Activated effector memory CD4-positive, alpha-beta T cell treated with anti-CD3 and anti-CD28 coated beads, Interleukin-2, amount 50 U/mL, for 16 hours (primary cell): ENCODE results near the gene ALCAM.

Experiments
- DNase-seq: peaks from one replicate; pipeline ENCODE4 v3.0.0-alpha.2; 2020

The ALCAM gene

DNA sequence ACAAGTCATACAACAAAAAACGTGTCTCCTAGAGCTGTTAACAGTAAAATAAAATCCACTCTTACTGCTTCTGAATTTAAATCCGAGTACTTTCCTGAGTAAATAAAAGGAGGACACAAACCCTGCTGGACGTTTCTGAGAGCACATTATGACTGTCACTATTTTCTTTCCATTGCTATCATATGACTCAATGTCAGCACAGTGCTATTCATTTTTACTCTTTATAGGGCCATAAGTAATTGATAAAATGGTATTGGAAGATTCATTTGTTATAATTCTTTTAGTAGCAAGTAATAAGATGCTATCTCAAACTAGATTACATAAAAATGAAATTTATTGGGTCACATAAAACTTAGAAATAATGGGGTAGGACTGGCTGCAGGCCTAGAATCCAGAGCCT lies 68.6 kb downstream of the ALCAM start:
- no peak for DNase-seq

GRCh38 chr3:105436687-105437086 lies 70.0 kb downstream of the ALCAM start:
- no peak for DNase-seq

- DNase-seq: no peak
Observed at GRCh38 chr3:105440113-105440512, 73.4 kb downstream of the ALCAM start.

- DNase-seq: no peak
Observed at GRCh38 chr3:105444725-105445124, 78.0 kb downstream of the ALCAM start.

DNA sequence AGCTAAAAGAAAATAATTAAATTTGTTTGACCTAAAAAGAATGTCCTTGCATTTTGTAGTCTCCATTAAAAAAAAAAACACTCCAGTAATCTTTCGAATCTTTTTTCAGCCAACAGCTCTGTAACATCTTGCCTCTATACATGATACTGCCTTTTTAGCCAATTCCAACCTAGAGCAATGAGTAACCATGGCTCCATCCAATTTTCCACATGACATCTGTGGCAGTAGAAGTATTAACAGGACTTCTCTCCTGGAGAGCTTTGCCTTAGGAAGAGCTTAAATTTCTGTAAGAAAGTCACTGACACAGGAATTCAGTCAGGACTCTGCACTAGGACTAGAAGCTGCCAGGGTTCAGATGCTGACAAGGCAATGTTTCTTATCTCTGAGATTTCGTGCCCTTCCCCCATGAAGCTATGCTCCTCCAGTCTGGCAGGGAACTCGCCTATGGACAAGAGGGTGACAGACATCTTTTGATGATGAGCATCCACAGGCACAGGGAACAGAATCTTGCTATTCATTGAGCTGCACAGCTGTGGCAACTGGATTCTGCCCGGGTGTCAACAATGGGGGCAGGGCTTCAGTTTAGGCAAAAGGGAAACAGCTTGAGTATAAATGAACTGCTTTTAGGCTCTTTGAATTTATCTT lies 81.8 kb downstream of the ALCAM start:
- no peak for DNase-seq

GRCh38 chr3:105449414-105449813 lies 82.7 kb downstream of the ALCAM start:
- DNase-seq: no peak

GRCh38 chr3:105456017-105456416 lies 89.3 kb downstream of the ALCAM start:
- no peak for DNase-seq

- DNase-seq: no peak
Observed at GRCh38 chr3:105458518-105459215, 92.0 kb downstream of the ALCAM start.

DNA sequence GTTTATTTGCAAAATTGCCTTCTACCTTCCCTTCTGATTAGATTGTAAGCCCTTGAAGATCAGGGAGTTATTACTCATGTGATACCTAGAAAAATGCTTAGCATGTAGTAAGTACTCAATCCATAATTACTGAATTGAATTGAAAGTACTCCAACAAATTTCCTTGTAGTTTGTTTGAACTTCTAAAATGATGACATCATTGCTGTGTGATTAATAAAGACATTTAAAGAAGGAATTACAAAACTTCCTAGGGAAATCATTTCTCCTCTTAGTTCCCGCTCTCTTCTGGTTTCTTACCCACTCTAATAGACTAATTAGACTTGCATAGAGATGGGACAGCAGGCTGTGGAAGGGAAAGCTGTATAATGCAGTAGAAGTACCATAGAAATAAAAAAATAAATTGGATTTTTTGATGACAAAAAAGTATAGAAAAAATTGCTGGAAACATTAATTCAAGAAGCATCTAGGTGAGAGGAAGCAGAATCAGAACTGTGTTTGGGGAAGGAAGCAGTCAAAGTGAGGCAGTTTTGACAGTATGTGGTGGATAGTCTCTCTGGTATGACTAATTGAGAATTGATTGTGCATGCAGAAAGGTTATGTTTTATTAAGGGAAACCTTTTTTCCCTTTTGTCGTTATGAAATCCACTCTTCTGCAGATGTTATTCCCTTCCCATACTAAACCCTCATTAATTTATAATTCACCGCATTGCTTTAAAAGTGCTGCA lies 93.0 kb downstream of the ALCAM start:
- DNase-seq: no peak

- no peak for DNase-seq
Observed at GRCh38 chr3:105463620-105464019, 96.9 kb downstream of the ALCAM start.

DNA sequence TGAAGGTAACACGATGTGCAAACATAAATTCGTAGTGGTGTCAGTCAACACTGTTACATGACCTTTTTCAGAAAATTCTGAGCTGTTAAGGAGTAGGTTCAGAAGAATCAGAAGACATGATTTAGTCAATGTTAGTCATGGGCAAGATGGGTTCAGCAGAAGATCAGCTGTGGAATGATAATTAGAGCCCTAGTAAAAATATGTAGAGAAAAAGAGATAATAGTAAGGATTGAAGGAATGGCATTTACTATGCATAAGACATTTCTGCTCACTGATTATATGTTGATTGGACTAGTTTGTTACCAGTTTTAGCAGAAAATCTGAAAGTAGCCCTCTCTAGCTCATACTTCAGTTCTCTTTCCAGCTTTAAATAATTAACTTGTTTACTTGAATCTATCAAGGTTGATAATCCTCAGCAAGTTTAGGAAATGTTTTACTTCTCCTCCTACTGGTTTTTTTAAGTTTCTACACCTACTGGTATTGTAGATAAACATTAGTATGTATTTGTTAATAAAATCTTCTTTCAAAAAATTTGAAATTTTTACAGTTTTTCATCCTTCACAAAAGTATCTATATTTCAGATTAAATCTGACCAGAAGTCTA lies 98.6 kb downstream of the ALCAM start:
- DNase-seq: no peak

DNA sequence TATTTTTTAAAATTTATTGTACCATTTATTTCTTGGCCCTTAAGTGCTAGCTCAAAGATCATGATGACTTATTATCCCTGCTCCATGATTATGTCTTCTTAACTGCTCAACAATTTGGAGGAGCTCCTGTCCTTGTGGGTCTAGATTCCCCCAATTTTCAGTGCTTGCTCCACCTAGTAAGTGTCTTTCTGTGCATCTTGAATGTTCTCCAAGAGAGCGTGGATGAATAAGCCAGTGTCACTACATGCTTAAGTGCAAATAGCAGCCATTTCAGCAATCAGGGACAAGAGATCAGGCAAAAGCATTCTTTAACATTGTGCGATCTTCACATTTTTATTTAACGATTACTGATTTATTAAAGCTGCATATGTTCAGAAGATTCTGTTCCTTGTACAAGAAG lies 99.4 kb downstream of the ALCAM start:
- no peak for DNase-seq

- DNase-seq: no peak
Observed at GRCh38 chr3:105466495-105467404, 100.0 kb downstream of the ALCAM start.

DNA sequence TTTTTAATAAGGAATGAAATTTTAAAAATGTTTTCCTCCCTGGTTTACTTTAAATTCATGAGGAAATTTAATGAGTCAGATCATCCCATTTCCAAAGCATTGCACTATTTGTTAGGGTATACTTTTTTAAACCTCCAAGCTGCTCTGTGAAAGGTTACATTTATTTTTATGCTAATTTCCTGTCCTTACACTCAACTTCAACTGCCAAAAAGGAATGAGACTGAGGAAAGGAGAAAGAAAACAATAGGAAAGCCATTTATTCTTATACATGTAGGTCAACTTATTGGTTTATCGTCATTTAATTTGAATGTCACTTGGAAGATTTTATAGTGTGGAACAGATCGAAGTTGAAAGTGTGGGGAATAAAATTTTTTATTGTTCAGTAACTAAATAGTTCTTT lies 104.1 kb downstream of the ALCAM start:
- DNase-seq: no peak

GRCh38 chr3:105473521-105474223 lies 107.0 kb downstream of the ALCAM start:
- no peak for DNase-seq

DNA sequence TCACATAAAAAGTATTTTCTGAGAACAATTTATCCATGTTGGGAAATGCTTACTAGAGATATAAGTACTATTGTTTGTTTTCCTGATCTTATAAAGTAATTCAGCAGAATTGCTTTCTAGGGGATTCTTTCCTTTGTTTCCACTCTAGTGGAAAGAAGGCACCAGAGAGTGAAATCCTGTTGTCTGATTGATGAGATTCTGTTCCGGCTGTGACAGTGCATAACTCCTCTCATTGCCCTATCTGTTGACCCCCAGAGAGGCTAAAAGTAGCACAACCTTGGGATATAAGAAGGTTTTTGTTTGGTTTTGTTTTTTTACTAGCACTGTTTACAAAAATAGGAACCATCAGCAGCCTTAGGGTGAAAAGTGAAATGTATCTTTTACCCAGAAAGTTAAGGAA lies 114.1 kb downstream of the ALCAM start:
- DNase-seq: no peak

DNA sequence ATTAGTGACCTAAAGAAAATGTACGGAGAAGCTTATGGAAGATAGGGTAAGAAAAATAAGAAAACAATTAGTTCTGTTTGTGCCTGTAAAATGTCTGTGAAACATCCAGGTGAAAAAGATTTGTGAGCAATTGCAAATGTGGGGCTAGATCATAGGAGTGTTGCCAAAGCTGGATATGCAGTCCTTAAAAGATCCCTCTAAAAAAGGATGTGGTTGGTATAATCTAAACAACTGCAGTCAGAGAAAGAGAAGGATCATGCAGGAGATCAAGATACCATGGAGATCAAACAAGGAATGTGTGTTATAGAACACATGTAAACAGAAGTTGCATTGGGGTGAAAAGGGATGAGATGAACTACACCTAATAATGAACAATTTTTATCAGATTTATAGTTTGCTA lies 116.8 kb downstream of the ALCAM start:
- no peak for DNase-seq

DNA sequence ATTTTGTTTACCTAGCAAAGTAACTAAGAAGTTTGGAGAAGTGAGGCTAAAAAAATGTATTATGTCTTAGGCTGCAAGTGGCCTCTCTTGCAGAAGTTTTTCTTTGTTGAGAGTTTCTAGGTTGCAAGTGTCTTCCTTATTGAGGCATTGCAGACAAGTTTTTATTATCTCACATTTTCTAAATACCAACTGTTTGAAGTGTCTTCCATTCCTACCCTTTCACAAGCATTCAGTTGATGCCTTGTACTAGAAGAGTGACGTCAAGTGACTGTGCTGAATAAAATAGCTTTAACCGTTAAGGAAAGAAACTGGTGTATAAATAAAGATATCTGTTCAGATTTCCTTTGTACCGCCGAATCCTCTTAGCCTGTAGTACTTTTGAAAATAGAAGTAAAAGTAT lies 123.3 kb downstream of the ALCAM start:
- DNase-seq: no peak

GRCh38 chr3:105493305-105493892 lies 126.7 kb downstream of the ALCAM start:
- no peak for DNase-seq

GRCh38 chr3:105495021-105495420 lies 128.3 kb downstream of the ALCAM start:
- no peak for DNase-seq

GRCh38 chr3:105496343-105496742 lies 129.6 kb downstream of the ALCAM start:
- DNase-seq: no peak

DNA sequence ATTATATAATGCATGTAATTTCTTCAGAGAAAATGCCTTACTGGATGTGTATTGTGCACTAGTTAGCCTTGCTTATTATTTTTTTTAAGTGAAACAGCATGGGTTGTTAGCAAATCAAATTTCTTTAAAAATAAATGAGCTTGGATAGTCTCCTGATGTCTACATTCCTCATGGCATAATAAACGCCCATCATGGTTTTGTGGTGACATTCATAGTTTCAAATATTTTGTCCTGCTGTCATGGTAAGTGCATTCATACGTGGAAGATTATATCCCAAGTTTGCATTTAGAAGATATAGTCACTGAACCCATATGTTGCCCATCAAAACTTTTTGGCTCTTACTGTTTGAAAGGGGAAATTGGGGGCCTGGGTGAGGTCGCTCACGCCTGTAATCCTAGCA lies 130.7 kb downstream of the ALCAM start:
- no peak for DNase-seq
